Body of pancreas (tissue), 4 donors: Measurements from ENCODE around the gene LRCH1.

Experiments
- POLR2A ChIP-seq, 3 donors: fragments of 450-650 bp; IDR thresholded peaks; one replicate each; pipeline ENCODE4 v1.6.1; 2016; ENCODE audit warnings: antibody characterized with exemption in 3 of 3, mild to moderate bottlenecking in 2 of 3
- TF ChIP-seq, protein P1 (sequence below), 7 experiments: fragments of 450-650 bp in 4 of 7; fragments of 200-600 bp in 3 of 7; sonication (generic) in 3 of 7; IDR thresholded peaks; one replicate each; pipeline ENCODE4 v1.5.1; 2016 to 2019; ENCODE audit warnings: antibody characterized with exemption in 7 of 7

DNA sequence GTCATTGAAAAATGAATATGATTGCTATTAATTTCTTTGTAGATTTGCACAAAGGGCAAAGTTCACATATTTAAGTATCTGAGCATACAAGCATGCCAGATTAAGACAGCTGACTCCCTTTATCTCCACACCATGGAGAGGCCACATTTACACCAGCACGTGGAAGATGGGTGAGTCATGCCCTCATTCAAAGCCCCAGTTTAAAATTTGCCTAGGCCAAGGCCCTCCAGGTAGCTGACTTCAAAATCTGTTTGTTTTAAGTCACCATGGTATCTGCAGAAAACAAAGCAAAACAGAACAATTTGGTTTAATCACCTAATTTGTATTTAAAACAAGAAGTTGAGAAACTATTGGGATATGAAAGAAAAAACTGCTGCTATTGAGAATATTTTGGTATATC, 134.8 kb downstream of the LRCH1 start:
- TF ChIP-seq, protein P1, sequence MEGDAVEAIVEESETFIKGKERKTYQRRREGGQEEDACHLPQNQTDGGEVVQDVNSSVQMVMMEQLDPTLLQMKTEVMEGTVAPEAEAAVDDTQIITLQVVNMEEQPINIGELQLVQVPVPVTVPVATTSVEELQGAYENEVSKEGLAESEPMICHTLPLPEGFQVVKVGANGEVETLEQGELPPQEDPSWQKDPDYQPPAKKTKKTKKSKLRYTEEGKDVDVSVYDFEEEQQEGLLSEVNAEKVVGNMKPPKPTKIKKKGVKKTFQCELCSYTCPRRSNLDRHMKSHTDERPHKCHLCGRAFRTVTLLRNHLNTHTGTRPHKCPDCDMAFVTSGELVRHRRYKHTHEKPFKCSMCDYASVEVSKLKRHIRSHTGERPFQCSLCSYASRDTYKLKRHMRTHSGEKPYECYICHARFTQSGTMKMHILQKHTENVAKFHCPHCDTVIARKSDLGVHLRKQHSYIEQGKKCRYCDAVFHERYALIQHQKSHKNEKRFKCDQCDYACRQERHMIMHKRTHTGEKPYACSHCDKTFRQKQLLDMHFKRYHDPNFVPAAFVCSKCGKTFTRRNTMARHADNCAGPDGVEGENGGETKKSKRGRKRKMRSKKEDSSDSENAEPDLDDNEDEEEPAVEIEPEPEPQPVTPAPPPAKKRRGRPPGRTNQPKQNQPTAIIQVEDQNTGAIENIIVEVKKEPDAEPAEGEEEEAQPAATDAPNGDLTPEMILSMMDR (IDR thresholded peaks at IDR 0.05) = no peak
- no peak for TF ChIP-seq POLR2A (IDR thresholded peaks at IDR 0.05)
